Measurements from ENCODE around the gene MCF2L2. TPM values are rescaled to one million over a fixed set of nuclear protein-coding genes. Genes with fewer than 3 reads are reported as not detected.

The MCF2L2 gene
- total and polyA plus RNA-seq, 9 of the 15 experiments (the other 6 are each of a cell fraction or from before 2014, with no cell fraction given) = 0.56 to 4.2 (median 3.0) TPM

DNA sequence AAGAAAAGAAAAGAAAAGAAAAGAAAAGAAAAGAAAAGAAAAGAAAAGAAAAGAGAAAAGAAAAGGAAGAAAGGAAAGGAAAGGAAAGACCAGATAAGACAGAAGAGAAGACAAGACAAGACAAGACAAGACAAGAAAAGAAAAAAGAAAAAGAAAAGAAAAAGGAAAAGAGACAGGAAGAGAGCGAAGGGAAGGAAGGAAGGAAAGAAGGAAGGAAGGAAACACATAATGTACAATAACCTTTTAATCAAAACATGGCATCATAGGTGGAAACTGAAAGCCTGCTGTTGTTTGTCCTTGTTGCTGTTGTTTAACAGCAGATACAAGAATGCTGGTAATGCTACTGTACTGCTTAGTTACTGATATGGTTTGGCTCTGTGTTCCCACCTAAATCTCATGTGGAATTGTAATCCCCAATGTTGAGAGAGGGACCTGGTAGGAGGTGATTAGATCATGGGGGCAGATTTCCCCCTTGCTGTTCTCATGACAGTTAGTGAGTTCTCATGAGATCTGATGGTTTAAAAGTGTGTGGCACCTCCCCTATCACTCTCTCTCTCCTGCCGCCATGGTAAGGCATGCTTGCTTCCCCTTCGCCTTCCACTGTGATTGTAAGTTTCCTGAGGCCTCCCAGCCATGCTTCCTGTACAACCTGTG, 67.3 kb downstream of the MCF2L2 start (continued):
- TF ChIP-seq, protein P1, sequence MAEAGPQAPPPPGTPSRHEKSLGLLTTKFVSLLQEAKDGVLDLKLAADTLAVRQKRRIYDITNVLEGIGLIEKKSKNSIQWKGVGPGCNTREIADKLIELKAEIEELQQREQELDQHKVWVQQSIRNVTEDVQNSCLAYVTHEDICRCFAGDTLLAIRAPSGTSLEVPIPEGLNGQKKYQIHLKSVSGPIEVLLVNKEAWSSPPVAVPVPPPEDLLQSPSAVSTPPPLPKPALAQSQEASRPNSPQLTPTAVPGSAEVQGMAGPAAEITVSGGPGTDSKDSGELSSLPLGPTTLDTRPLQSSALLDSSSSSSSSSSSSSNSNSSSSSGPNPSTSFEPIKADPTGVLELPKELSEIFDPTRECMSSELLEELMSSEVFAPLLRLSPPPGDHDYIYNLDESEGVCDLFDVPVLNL (CRISPR knock-in tag; IDR thresholded peaks at IDR 0.05; ENCODE audit: low read depth) = no peak
- TF ChIP-seq BRD9 (IDR thresholded peaks at IDR 0.05; ENCODE audit: low read depth, partially characterized antibody) = peak; percentile 90
- TF ChIP-seq ZBTB7A (IDR thresholded peaks at IDR 0.05; ENCODE audit: borderline replicate concordance, control insufficient read depth, low read depth, low read length) = no peak
- TF ChIP-seq HDAC1 (IDR thresholded peaks at IDR 0.05) = peak in 1 of 2 experiments; percentile 87; a peak in 2 of 4 replicates
- TF ChIP-seq RBBP5 (IDR thresholded peaks at IDR 0.05; ENCODE audit: borderline replicate concordance, insufficient read depth, low read length, poor library complexity, severe bottlenecking) = no peak
- TF ChIP-seq, protein P2, sequence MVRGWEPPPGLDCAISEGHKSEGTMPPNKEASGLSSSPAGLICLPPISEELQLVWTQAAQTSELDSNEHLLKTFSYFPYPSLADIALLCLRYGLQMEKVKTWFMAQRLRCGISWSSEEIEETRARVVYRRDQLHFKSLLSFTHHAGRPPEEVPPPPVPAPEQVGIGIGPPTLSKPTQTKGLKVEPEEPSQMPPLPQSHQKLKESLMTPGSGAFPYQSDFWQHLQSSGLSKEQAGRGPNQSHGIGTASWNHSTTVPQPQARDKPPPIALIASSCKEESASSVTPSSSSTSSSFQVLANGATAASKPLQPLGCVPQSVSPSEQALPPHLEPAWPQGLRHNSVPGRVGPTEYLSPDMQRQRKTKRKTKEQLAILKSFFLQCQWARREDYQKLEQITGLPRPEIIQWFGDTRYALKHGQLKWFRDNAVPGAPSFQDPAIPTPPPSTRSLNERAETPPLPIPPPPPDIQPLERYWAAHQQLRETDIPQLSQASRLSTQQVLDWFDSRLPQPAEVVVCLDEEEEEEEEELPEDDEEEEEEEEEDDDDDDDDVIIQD (CRISPR knock-in tag; IDR thresholded peaks at IDR 0.05) = no peak
- TF ChIP-seq NFE2 (IDR thresholded peaks at IDR 0.05; ENCODE audit: low read depth) = peak; percentile 28; the same call in 1 of the 2 replicates
- no peak for TF ChIP-seq IRF2 (CRISPR knock-in tag; IDR thresholded peaks at IDR 0.05)
- TF ChIP-seq YBX1 (IDR thresholded peaks at IDR 0.05) = no peak
- peak; percentile 71; the same call in 1 of the 2 replicates for TF ChIP-seq NFRKB (IDR thresholded peaks at IDR 0.05; ENCODE audit: low read depth)
- TF ChIP-seq TEAD4 (IDR thresholded peaks at IDR 0.05; ENCODE audit: low read length) = peak; percentile 90
- no peak for TF ChIP-seq TEAD4 (CRISPR knock-in tag; IDR thresholded peaks at IDR 0.05; ENCODE audit: borderline replicate concordance)
- TF ChIP-seq, protein P3, sequence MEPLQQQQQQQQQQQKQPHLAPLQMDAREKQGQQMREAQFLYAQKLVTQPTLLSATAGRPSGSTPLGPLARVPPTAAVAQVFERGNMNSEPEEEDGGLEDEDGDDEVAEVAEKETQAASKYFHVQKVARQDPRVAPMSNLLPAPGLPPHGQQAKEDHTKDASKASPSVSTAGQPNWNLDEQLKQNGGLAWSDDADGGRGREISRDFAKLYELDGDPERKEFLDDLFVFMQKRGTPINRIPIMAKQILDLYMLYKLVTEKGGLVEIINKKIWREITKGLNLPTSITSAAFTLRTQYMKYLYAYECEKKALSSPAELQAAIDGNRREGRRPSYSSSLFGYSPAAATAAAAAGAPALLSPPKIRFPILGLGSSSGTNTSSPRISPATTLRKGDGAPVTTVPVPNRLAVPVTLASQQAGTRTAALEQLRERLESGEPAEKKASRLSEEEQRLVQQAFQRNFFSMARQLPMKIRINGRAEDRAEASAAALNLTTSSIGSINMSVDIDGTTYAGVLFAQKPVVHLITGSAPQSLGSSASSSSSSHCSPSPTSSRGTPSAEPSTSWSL (CRISPR knock-in tag; IDR thresholded peaks at IDR 0.05; ENCODE audit: borderline replicate concordance) = no peak
- peak; percentile 75 for TF ChIP-seq ATF7 (IDR thresholded peaks at IDR 0.05)
- no peak; the same call in none of the 2 replicates for TF ChIP-seq SMARCE1 (IDR thresholded peaks at IDR 0.05)
